ENCODE measurements around the gene L1CAM. TPM values are rescaled to one million over a fixed set of nuclear protein-coding genes. Genes with fewer than 3 reads are reported as not detected.
A peak's percentile ranks its signal among the peaks of the same experiment; 100 is the strongest.

L1CAM gene
- polyA plus RNA-seq, 1 of the 3 experiments (the other 2 are of a cell fraction) = 1.9 TPM

DNA sequence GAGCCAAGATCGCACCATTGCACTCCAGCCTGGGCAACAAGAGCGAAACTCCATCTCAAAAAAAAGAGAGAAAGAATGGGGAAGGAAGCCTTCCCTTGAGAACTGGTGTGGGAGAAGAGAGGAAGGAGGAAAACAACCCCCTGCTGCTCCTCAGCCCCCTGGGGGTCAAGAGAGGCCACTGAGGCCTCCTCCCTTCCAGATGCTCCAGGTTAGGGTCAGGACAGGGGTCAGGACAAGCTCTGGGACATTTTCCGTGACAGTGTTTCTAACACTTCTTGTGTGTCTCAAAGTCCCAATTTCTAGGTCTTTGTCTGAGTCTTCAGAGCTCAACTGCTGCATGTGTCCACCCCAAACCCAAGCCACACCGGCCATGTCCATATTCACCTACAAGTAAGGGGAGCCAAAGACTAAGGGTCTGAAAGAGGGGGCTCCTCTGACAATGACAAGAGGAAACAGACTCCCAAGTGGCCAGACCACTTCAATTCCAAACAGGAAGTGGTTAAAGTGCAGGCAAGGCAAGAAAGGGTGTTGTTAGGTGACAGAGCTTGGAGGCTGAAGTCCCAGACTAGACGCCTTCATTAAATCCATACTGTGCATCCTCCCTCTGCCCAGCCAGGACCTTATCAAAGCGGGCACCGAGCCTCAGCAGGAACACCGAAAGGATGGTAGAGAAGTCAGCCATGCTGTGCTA lies 8.3 kb downstream of the L1CAM start:
- H3K9ac ChIP-seq = no peak overlapping the region
- H3K79me2 ChIP-seq (ENCODE audit: insufficient read depth) = no peaks in the 10 kb centered on the region
- DNase-seq = no peak
- H3K36me3 ChIP-seq (replicated peaks in 1 of 2; ENCODE audit: control insufficient read depth in 1 of 2, insufficient read depth in 2 of 2, low read length in 1 of 2) = no peaks in the 10 kb centered on the region
- H2AFZ ChIP-seq (ENCODE audit: low read depth) = no peak overlapping the region
- H3K4me2 ChIP-seq = no peak overlapping the region
- CTCF ChIA-PET = interaction anchor here (0.9 to 2.3 kb wide), 3 partner anchors 45 to 69 kb away, joined by 3 to 8 read pairs (median 7); no protein-coding TSS in a partner anchor
- POLR2A ChIA-PET = interaction anchor here (1.3 to 2.7 kb wide), 3 partner anchors 23 to 83 kb away, joined by 5 to 9 read pairs (median 6); partner anchors contain the start of genes IDH3G and SSR4
- no peaks in the 10 kb centered on the region for H3F3A ChIP-seq (replicated peaks; ENCODE audit: insufficient read depth)
- no peak overlapping the region for H3K4me3 ChIP-seq (ENCODE audit: low read depth in 2 of 2, low read length in 1 of 2)
- H3K9me3 ChIP-seq = no peaks in the 10 kb centered on the region
- H3K27me3 ChIP-seq (ENCODE audit: insufficient read depth) = peaks cover 15% of the 10 kb centered on the region; the same call in 1 of the 2 replicates
- peaks cover 7% of the 10 kb centered on the region; the same call in 1 of the 2 replicates for H4K20me1 ChIP-seq (ENCODE audit: insufficient read depth)
- 78% methylated on average over 8 of the region's 8 CpGs for WGBS (ENCODE audit: low lambda C conversion rate)
- H3K27ac ChIP-seq (ENCODE audit: low read depth in 2 of 2, low read length in 1 of 2) = peak overlapping the region in 1 of 2 experiments; percentile 87; a peak in 2 of 4 replicates
- H3K9me2 ChIP-seq = no peaks in the 10 kb centered on the region
- peaks cover 0 to 53% of the 10 kb centered on the region in 2 experiments; a peak in 1 of 4 replicates for H3K4me1 ChIP-seq (ENCODE audit: control insufficient read depth in 1 of 2, insufficient read depth in 2 of 2, low read depth in 1 of 2, low read length in 1 of 2)
- TF ChIP-seq ELF1 (IDR thresholded peaks at IDR 0.05) = no peak
- TF ChIP-seq, protein P1, sequence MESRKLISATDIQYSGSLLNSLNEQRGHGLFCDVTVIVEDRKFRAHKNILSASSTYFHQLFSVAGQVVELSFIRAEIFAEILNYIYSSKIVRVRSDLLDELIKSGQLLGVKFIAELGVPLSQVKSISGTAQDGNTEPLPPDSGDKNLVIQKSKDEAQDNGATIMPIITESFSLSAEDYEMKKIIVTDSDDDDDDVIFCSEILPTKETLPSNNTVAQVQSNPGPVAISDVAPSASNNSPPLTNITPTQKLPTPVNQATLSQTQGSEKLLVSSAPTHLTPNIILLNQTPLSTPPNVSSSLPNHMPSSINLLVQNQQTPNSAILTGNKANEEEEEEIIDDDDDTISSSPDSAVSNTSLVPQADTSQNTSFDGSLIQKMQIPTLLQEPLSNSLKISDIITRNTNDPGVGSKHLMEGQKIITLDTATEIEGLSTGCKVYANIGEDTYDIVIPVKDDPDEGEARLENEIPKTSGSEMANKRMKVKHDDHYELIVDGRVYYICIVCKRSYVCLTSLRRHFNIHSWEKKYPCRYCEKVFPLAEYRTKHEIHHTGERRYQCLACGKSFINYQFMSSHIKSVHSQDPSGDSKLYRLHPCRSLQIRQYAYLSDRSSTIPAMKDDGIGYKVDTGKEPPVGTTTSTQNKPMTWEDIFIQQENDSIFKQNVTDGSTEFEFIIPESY (IDR thresholded peaks at IDR 0.05; ENCODE audit: borderline replicate concordance, low read depth) = no peak
- no peak for TF ChIP-seq FOSL2 (IDR thresholded peaks at IDR 0.05; ENCODE audit: borderline replicate concordance, low read depth)
- no peak for TF ChIP-seq TAF1 (IDR thresholded peaks at IDR 0.05; ENCODE audit: borderline replicate concordance, low read depth, low read length)
- TF ChIP-seq MXI1 (IDR thresholded peaks at IDR 0.05; ENCODE audit: low read depth, low read length) = no peak
- TF ChIP-seq RAD21 (IDR thresholded peaks at IDR 0.05; ENCODE audit: low read length) = no peak
- TF ChIP-seq FOXM1 (IDR thresholded peaks at IDR 0.05; ENCODE audit: low read depth) = no peak
- no peak for TF ChIP-seq GABPA (IDR thresholded peaks at IDR 0.05; ENCODE audit: low read depth)
- no peak for TF ChIP-seq NRF1 (IDR thresholded peaks at IDR 0.05; ENCODE audit: low read depth, low read length)
- no peak for TF ChIP-seq TCF12 (IDR thresholded peaks at IDR 0.05)

DNA sequence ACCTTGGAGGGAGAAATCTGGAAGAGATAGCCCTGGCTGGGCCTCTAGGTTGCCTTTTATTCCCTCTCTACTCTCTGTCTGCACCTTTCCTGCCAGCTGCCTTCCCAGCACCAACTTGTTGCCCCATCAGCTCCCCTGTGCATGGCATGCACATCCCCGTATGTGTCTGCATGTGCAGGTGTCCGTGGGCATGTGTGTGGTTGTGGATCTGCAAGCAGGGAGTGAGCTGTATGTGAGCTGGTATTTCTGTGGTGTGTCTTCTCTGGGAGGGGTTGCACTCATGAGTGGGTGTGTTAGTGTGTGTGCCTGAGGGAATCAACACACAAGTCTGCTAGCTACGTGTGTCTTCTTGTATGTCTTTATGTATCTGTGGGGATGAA lies 9.9 kb downstream of the L1CAM start:
- no peak overlapping the region for H3K9ac ChIP-seq
- ChIA-PET POLR2A (interaction anchor here (0.7 kb wide), 1 partner anchor 51 kb away, joined by 3 read pairs; no protein-coding TSS in a partner anchor), CTCF (interaction anchor here (0.8 to 0.9 kb wide), 2 partner anchors 9 to 24 kb away, joined by 3 to 4 read pairs; no protein-coding TSS in a partner anchor)
- H3K4me3 ChIP-seq (ENCODE audit: low read depth in 2 of 2, low read length in 1 of 2) = no peak overlapping the region
- H3F3A ChIP-seq (replicated peaks; ENCODE audit: insufficient read depth) = no peaks in the 10 kb centered on the region
- peaks cover 0 to 68% of the 10 kb centered on the region in 2 experiments; a peak in 1 of 4 replicates for H3K4me1 ChIP-seq (ENCODE audit: control insufficient read depth in 1 of 2, insufficient read depth in 2 of 2, low read depth in 1 of 2, low read length in 1 of 2)
- no peaks in the 10 kb centered on the region for H3K79me2 ChIP-seq (ENCODE audit: insufficient read depth)
- H3K9me3 ChIP-seq = no peaks in the 10 kb centered on the region
- no peak for DNase-seq
- H4K20me1 ChIP-seq (ENCODE audit: insufficient read depth) = peaks cover 7% of the 10 kb centered on the region; the same call in 1 of the 2 replicates
- H3K27me3 ChIP-seq (ENCODE audit: insufficient read depth) = peaks cover 9% of the 10 kb centered on the region; the same call in 1 of the 2 replicates
- H3K36me3 ChIP-seq (replicated peaks in 1 of 2; ENCODE audit: control insufficient read depth in 1 of 2, insufficient read depth in 2 of 2, low read length in 1 of 2) = no peaks in the 10 kb centered on the region
- TF ChIP-seq FOXM1 (IDR thresholded peaks at IDR 0.05; ENCODE audit: low read depth) (no peak), RFX5 (IDR thresholded peaks at IDR 0.05; ENCODE audit: low read length) (no peak), MEF2A (IDR thresholded peaks at IDR 0.05; ENCODE audit: borderline replicate concordance, low read depth) (no peak), FOXJ3 (CRISPR knock-in tag; IDR thresholded peaks at IDR 0.05) (no peak), YY1 (IDR thresholded peaks at IDR 0.05; ENCODE audit: low read depth) (no peak), USF1 (IDR thresholded peaks at IDR 0.05; ENCODE audit: borderline replicate concordance, low read depth) (no peak), TCF12 (IDR thresholded peaks at IDR 0.05) (no peak), SMC3 (IDR thresholded peaks at IDR 0.05; ENCODE audit: low read depth, low read length) (no peak), POLR2AphosphoS5 (IDR thresholded peaks at IDR 0.05; ENCODE audit: low read depth, low read length) (no peak), NRF1 (IDR thresholded peaks at IDR 0.05; ENCODE audit: low read depth, low read length) (no peak), GATA2 (CRISPR knock-in tag; IDR thresholded peaks at IDR 0.05) (no peak), GABPA (IDR thresholded peaks at IDR 0.05; ENCODE audit: low read depth) (no peak), RXRA (IDR thresholded peaks at IDR 0.05; ENCODE audit: borderline replicate concordance, low read depth) (no peak)
- peak overlapping the region in 1 of 2 experiments; percentile 40; a peak in 2 of 4 replicates for H3K27ac ChIP-seq (ENCODE audit: low read depth in 2 of 2, low read length in 1 of 2)
- WGBS (ENCODE audit: low lambda C conversion rate) = 30% methylated on average over 3 of the region's 3 CpGs
- no peak overlapping the region for H3K4me2 ChIP-seq
- no peaks in the 10 kb centered on the region for H3K9me2 ChIP-seq
- H2AFZ ChIP-seq (ENCODE audit: low read depth) = no peak overlapping the region

Data from SK-N-SH (cell line).